Hypothalamus (tissue), 51 donors: ENCODE results near the gene RALGPS2.
"Not testable (repeated sequence)": the region's sequence is repeated elsewhere in the genome, so short reads cannot be mapped to it uniquely, and the experiment has no call there.

Source experiments
- DNase-seq, 51 donors: peaks; one replicate each; lab custom pipeline; 2025; lab: John Stamatoyannopoulos, UW

Gene RALGPS2

DNA sequence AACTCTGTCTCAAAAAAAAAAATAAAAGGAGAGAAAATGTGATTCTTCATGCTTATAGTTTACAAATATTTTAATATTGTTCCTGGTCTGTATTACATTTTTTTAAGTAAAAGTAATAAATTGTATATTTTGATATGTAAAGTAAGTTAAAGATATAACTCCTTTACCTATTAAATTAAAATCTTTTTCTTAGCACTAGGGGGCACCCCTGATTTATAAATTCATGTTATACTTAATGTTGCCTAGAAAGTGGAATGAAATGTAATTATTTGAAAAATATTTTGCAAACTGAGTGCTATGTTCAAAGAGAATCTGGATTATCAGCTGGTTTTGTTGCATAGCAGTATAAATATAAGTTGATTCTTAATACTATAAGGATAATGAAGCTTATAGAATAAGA is 49.2 kb downstream of the RALGPS2 start:
- DNase-seq: no peak

- no peak for DNase-seq
Measured at GRCh38 chr1:178776553-178776952, 51.5 kb downstream of the RALGPS2 start.

DNA sequence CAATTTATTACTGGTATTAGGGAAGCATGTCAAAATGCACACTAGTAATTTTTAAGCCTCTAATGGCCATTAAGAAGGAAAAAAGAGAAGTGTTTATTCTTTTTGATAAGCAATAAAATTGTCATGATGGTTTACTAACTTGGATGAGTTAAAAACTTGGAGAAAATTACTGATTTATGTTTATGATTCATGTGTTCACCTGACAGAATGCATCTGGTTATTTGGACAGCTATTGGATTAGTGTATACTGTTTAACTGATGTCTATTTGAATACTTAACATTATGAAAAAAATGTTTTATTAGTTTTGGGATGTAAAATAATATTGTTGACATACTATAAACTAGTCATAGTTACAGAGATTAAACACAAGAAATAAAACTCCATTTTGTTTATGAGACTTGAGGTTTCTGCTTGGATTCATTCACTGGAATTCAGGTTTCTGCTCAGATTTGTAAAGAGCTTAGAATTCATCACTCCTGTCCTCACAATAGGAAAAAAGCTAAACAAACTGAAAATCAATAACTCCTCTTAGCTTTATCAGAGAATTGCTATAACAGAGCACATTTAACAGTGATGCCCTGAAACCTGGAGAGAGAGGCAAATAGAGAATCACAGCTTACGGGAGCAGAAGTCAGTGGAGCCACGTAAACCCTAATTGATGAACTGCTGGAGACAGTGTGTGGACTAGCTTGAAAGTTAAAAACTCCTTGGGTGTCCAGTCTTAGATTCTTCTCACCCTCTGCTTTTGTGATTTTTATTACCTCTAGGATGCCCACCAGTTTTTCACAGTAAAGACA is 56.7 kb downstream of the RALGPS2 start:
- no peak for DNase-seq

DNA sequence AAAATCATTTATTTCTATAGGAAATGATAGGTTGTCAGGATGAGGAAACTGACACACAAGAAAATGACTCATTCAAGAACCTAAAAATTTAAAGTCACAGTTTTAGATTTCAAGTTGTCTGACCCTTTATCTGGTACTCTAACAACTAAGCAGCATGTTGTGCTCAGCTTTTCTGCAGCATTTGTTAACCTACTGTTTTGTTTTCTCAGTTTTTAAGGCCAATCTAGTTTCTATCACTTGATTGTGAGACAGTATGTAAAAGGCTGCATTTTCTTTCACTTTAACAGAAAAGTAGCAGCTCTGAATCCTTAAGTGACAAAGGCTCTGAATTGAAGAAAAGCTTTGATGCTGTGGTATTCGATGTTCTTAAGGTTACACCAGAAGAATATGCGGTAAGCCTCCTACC is 59.1 kb downstream of the RALGPS2 start:
- DNase-seq: no peak

- DNase-seq: no peak
Measured at GRCh38 chr1:178792394-178792793, 67.3 kb downstream of the RALGPS2 start.

DNA sequence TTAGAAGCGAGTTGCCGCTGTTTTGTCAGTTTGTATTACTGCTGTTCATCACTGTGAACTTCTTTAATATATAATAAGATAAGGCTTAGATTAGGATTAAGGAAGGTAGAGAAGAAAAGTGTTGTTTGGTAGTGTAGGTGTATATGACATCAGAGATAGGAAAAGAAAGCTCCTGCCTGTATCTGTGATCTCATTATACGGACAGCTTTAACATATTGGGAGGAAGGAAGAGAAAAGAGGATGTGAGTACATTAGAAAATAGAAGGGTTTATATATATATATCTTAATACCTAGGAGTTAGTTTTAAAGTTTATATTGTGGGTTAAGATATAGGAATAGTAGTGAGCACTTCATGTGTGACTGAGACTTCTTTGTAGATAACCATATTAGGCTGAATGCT is 71.0 kb downstream of the RALGPS2 start:
- DNase-seq: no peak

- DNase-seq: no peak
Measured at GRCh38 chr1:178797590-178797989, 72.5 kb downstream of the RALGPS2 start.

DNA sequence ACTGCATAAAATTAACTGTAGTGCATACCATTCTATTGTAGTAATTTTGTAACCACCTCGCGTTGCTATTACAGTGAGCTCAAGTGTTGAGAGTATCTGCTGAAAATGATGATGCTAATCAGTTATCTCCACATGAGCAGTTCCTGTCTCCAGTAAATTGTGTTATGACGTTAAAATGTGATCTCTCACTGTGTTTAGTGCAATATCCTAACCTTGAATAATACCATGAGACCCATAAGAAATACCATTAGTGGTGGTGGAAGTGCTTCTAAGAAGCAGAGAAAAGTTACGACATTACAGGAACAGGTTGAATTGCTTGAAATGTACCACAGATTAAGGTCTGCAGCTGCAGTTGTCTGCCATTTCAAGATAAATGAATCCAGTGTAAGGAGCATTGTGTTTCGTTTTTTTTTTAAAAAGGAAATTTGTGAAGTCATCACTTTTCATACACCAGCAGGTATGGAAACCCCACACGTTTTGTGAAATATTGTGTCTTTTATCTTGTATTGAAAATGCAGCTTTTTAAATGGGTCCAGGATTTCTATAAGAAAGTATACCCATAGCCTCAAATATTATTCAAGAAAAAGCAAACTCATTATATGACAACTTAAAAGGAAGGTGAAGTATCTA is 73.3 kb downstream of the RALGPS2 start:
- DNase-seq: no peak

DNA sequence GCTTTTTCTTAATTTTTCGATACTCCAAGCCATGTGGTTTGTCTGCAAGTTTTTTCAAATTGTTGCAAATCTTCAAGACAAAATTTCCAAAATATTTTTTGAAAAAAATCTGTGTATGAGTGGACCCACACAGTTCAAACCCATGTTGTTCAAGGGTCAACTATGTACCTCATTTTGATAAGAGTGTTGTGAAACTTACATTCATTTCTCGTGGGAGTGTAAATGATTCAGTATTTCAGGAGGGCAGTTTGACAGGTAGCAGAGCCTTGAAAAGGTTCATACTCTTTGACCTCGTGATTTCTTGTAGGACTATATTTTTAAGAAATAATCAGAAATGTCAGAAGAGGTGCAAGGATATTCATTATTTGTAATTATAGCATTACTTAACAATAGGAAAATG is 77.8 kb downstream of the RALGPS2 start:
- no peak for DNase-seq

DNA sequence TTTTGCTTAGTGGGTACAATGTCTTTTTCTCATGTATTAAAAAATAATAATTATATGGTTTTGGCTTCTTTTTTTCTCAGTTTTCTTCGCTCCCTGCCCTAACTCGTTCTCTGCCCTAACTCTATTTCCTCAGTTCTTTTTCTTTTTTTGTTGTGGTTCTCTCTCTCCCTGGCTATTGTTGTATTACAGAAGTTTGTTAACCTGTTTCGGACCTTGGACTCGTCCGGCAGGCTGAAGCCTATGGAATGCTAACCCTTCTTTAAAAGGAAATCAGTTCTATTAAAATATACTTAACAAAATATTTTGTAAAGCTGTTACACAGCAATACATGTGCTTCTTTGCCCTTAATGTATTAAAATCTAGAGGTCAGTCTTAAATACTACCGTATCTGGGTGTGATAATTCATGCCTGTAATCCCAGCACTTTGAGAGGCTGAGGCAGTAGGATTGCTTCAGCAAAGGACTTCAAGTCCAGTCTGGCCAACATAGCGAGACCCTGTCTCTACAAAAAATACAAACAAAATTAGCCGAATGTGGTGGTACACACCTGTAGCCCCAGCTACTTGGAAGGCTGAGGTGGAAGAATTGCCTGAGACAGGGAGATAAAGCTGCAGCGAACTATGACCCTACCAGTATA is 81.7 kb downstream of the RALGPS2 start:
- no peak for DNase-seq

GRCh38 chr1:178808529-178808928 is 83.5 kb downstream of the RALGPS2 start:
- DNase-seq: no peak

GRCh38 chr1:178810585-178810984 is 85.5 kb downstream of the RALGPS2 start:
- no peak for DNase-seq

DNA sequence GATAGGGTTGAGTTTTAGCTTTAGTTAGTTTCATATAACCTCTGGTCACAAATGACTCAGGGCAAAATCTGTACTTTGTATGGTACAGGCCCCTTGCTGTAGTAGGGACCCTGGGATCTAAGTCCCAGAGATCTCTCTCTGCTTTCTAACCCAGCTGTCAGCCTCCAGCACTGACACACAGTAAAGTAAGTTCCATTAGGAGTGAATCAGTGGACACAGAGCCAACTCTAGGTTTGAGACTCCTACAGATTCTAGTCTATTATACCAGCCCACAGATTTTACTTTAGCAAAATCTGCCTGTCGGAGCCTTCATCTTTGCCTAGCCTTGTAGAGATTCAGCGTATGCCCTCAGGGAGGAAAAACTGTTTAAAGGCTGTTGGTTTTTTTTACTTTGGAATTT is 93.4 kb downstream of the RALGPS2 start:
- DNase-seq: no peak

DNA sequence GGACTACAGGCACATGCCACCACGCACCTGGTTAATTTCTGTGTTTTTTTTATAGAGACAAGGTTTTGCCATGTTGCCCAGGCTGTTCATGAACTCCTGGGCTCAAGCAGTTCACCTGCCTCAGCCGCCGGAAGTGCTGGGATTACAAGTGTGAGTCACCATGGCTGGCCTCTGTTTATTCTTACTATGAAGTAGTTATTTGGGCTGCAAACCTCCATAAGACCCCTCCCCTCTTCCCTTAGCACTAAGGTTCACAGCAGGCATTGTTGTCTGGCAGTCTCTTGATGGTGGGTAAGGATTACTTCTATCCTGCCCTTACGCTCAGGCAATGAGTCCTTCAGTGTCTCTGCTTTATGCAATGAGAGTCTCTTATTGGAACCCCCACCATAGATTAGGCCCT is 94.1 kb downstream of the RALGPS2 start:
- no peak for DNase-seq

DNA sequence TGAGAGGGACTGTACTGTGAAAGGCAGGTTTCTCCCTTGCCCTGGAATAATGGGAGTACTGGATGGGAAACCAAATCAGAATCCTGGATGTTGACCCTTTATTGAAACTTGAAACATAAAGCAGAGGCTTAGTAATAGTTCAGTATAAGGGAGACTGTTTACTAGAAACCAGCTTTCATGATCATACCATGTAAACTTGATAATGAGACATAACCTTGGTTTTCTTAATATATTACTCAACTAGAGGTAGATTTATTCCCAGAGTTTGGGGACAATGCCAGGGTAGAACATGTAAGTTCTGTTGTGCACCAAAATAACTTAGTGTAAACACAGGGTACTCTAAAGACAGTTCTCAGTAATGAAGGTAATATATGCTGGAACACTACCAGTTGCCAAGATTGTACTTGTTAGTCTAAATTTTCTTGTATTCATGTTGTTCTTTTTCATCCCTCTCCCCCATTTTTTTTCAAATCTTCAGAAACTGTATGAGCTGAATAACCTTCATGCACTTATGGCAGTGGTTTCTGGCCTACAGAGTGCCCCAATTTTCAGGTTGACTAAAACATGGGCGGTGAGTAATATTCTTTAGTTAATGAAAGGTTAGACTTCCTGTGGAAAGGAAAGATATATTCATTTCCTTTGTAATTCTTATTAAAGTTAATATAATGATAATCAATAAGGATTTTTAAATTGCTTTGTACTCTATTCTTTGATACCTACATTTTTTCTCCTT is 96.3 kb downstream of the RALGPS2 start:
- DNase-seq: no peak

DNA sequence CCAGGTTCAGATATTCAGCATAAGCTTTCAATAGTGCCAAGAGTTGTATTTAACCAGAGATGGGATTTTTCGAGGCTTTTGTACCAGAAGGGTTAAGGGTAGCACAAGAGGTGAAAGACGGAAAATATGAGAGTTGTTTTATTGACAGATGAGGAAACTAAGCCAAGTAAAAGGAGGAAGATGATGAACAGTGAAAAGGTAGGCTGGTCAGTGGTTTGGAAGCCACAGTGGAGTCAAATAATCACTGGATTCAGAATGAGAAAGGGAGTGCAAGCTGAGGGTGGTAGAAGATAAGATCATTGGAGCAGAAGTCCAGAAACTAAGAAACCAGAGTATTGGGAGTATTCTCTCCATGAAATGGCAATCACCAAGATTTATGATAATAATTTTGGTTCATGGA is 100.1 kb downstream of the RALGPS2 start:
- DNase-seq: no peak

- no peak for DNase-seq
Measured at GRCh38 chr1:178844436-178844835, 119.4 kb downstream of the RALGPS2 start.

- no peak for DNase-seq
Measured at GRCh38 chr1:178846306-178846705, 121.3 kb downstream of the RALGPS2 start.

- DNase-seq: no peak
Measured at GRCh38 chr1:178847396-178847849, 122.4 kb downstream of the RALGPS2 start.

- not testable (repeated sequence) for DNase-seq
Measured at GRCh38 chr1:178847919-178848318, 122.9 kb downstream of the RALGPS2 start.

- DNase-seq: no peak
Measured at GRCh38 chr1:178849918-178850317, 124.9 kb downstream of the RALGPS2 start.
